GM12878 (cell line): ENCODE results near the gene NPLOC4. TPM values are rescaled to one million over a fixed set of nuclear protein-coding genes. Genes with fewer than 3 reads are reported as not detected.

Source experiments
- ATAC-seq: fragments of 200-7000 bp; cut with Tn5 transposase; 3 replicates; pipeline ENCODE4 v1.9.1; 2020; ENCODE audit warnings: mild to moderate bottlenecking, moderate library complexity
- BruUV-seq: library from RNA; stranded (reverse); fragments of 400-500 nt; replicated peaks from 2 replicates; lab custom pipeline; 2021; lab: Mats Ljungman, UMichigan
- CTCF ChIA-PET: fragments of 300-600 bp; sonication (Branson Sonifier 250); formaldehyde crosslinking; extraction: SDS; loops from one replicate; lab custom pipeline; 2021; ENCODE audit warnings: inconsistent platforms; lab: Yijun Ruan, JAX
- POLR2A ChIA-PET: fragments of 350-600 bp; formaldehyde crosslinking; extraction: SDS; loops from one replicate; lab custom pipeline; 2021; ENCODE audit warnings: inconsistent platforms; lab: Charles Lee
- RAD21 ChIA-PET: fragments of 300-600 bp; sonication (Branson Sonifier 250); formaldehyde crosslinking; loops from one replicate; lab custom pipeline; 2023; ENCODE audit warnings: antibody characterized with exemption; ENCODE audit not compliant: unreplicated experiment; lab: Charles Lee
- SMC1A ChIA-PET: fragments of 300-600 bp; sonication (Branson Sonifier 250); formaldehyde crosslinking; loops from one replicate; lab custom pipeline; 2023; ENCODE audit not compliant: unreplicated experiment, uncharacterized antibody; lab: Charles Lee
- DNase-seq: peaks from one replicate; pipeline ENCODE4 v3.0.0-alpha.2; 2011; ENCODE audit warnings: low read depth, low spot score
- FAIRE-seq: peaks from 3 replicates; lab custom pipeline; 2011; peaks lifted over from hg19 to GRCh38; lab: Jason Lieb, UNC
- H2AFZ ChIP-seq: 2 replicates; pipeline ENCODE4 v1.6.0; 2011; ENCODE audit warnings: low read depth, low read length, control low read depth; ENCODE audit not compliant: control insufficient read depth
- H3K27ac ChIP-seq: 2 replicates; pipeline ENCODE4 v1.5.1; 2011; ENCODE audit warnings: control low read depth; ENCODE audit not compliant: control insufficient read depth, insufficient read depth
- H3K27me3 ChIP-seq, 2 experiments: replicated peaks in 1 of 2; 2 replicates each; pipeline versions ENCODE4 v1.6.0 to v1.6.1; 2011; ENCODE audit warnings: low read length in 1 of 2; ENCODE audit not compliant: control insufficient read depth in 2 of 2, insufficient read depth in 2 of 2
- H3K36me3 ChIP-seq, 2 experiments: 2 replicates each; pipeline ENCODE4 v1.5.1; 2011; ENCODE audit warnings: low read length in 1 of 2; ENCODE audit not compliant: control insufficient read depth in 2 of 2, insufficient read depth in 2 of 2
- H3K4me1 ChIP-seq: 2 replicates; pipeline ENCODE4 v1.6.1; 2011; ENCODE audit warnings: mild to moderate bottlenecking, low read length, moderate library complexity, mixed read lengths; ENCODE audit not compliant: control insufficient read depth, insufficient read depth
- H3K4me2 ChIP-seq: 2 replicates; pipeline ENCODE4 v1.6.0; 2011; ENCODE audit warnings: control low read depth; ENCODE audit not compliant: control insufficient read depth, insufficient read depth
- H3K4me3 ChIP-seq: fragments of 200-600 bp; sonication (generic); 2 replicates; pipeline ENCODE4 v1.5.1; 2016
- H3K79me2 ChIP-seq: 2 replicates; pipeline ENCODE4 v1.6.0; 2011; ENCODE audit warnings: low read length; ENCODE audit not compliant: control insufficient read depth, insufficient read depth
- H3K9ac ChIP-seq: 2 replicates; pipeline ENCODE4 v1.8.0; 2011; ENCODE audit warnings: low read length, control low read depth, mixed read lengths; ENCODE audit not compliant: control insufficient read depth, insufficient read depth
- H3K9me3 ChIP-seq: replicated peaks from 3 replicates; pipeline ENCODE4 v1.5.1; 2011; ENCODE audit warnings: mild to moderate bottlenecking, low read length; ENCODE audit not compliant: control insufficient read depth, insufficient read depth
- H4K20me1 ChIP-seq: 2 replicates; pipeline ENCODE4 v1.6.0; 2011; ENCODE audit not compliant: control insufficient read depth, insufficient read depth
- BCL3 ChIP-seq: IDR thresholded peaks from 2 replicates; pipeline ENCODE4 v1.6.1; 2011; ENCODE audit warnings: borderline replicate concordance, low read depth, mild to moderate bottlenecking, moderate library complexity, low read length; ENCODE audit not compliant: insufficient read depth, poor library complexity, severe bottlenecking
- NFYA ChIP-seq: IDR thresholded peaks from 2 replicates; pipeline ENCODE4 v1.6.1; 2011; ENCODE audit warnings: low read depth, mild to moderate bottlenecking, low read length, improper control_type of control experiment, borderline replicate concordance
- TBL1XR1 ChIP-seq: IDR thresholded peaks from 2 replicates; pipeline ENCODE4 v1.6.1; 2012; ENCODE audit warnings: low read depth, low read length, improper control_type of control experiment
- WGBS: methylation state at CpG from one replicate; pipeline ENCODE4 v1.1.6; 2016; ENCODE audit warnings: low lambda C conversion rate; ENCODE audit not compliant: insufficient replicate concordance, insufficient coverage; ENCODE audit errors: missing lambda C conversion rate; 5-methylcytosine and 5-hydroxymethylcytosine counted together
- in situ Hi-C: fragments of 300-500 bp; cut with MboI; formaldehyde crosslinking; loops from 9 replicates; pipeline ENCODE4 v1.14.3; 2018; ENCODE audit warnings: mixed read lengths
- intact Hi-C: fragments of 100-400 bp; cut with micrococcal nuclease; formaldehyde crosslinking; loops from one replicate; pipeline ENCODE4 v1.14.2; 2022; ENCODE audit not compliant: unreplicated experiment
- polyA plus RNA-seq, 11 experiments: library from polyadenylated mRNA; depleted of rRNA in 4 of 11; unstranded in 6 of 11; stranded (reverse) in 5 of 11; fragments of >200 nt; fragmentation: Nextera tagmentation in 4 of 11; fragmentation: Illumina TruSeq in 1 of 11; extraction: Ambion mirVana in 4 of 11; extraction: Trizol in 1 of 11; gene quantifications; 1 replicate in 1 of 11; 2 replicates in 10 of 11; pipeline versions ENCODE4 v1.2.1 to v1.2.3, GENCODE V29; 2011 to 2016; ENCODE audit warnings: inconsistent platforms in 2 of 11, missing spikeins in 2 of 11, low read depth in 1 of 11
- total RNA-seq, 4 experiments: library from RNA; depleted of rRNA in 3 of 4; stranded (reverse); fragments of >200 nt in 3 of 4; fragmentation: Illumina TruSeq in 1 of 4; extraction: Trizol in 1 of 4; gene quantifications; 2 replicates each; pipeline versions ENCODE4 v1.2.1 to v1.2.3, GENCODE V29; 2013 to 2021

The NPLOC4 gene
- total and polyA plus RNA-seq, 10 of the 15 experiments (the other 5 are each of a cell fraction or from before 2014, with no cell fraction given), result 1.5 to 83.7 (median 45.8) TPM

- ChIA-PET CTCF (interaction anchor here (0.6 to 3.4 kb wide), 17 partner anchors 9 to 347 kb away, joined by 3 to 47 read pairs (median 7); partner anchors contain the start of genes FAAP100 and MRPL12), RAD21 (interaction anchor here (1.4 to 5.0 kb wide), 5 partner anchors 39 to 308 kb away, joined by 6 to 44 read pairs (median 10); partner anchors contain the start of gene FAAP100), SMC1A (interaction anchor here (0.6 to 2.8 kb wide), 11 partner anchors 14 to 115 kb away, joined by 3 to 21 read pairs (median 3); no protein-coding TSS in a partner anchor), POLR2A (interaction anchor here (0.7 to 1.8 kb wide), 4 partner anchors 9 to 81 kb away, joined by 3 to 7 read pairs (median 4); partner anchors contain the start of gene FAAP100)
- no peak overlapping the region for H3K27ac ChIP-seq
- 99% methylated on average over 10 of the region's 10 CpGs for WGBS
- no peak for FAIRE-seq
- peaks cover 13 to 36% of the 10 kb centered on the region in 2 experiments for H3K36me3 ChIP-seq
- no peak overlapping the region for H2AFZ ChIP-seq
- H3K9ac ChIP-seq, result no peak overlapping the region
- intact Hi-C loops (loop anchor here (5.0 kb wide), 2 partner anchors 83 to 348 kb away; no protein-coding TSS in a partner anchor), in situ Hi-C loops (no loop called here)
- ATAC-seq, result no peak
- H4K20me1 ChIP-seq, result no peaks in the 10 kb centered on the region
- no peaks in the 10 kb centered on the region for H3K9me3 ChIP-seq
- H3K79me2 ChIP-seq, result no peaks in the 10 kb centered on the region; the same call in 1 of the 2 replicates
- no peak for DNase-seq
- peaks cover 13% of the 10 kb centered on the region for H3K4me1 ChIP-seq
- no TSS peak for BruUV-seq
- TF ChIP-seq BCL3, result no peak
- TF ChIP-seq NFYA, result no peak
- no peak for TF ChIP-seq TBL1XR1
- no peak overlapping the region for H3K4me3 ChIP-seq
- H3K4me2 ChIP-seq, result no peak overlapping the region
- no peaks in the 10 kb centered on the region for H3K27me3 ChIP-seq
These were observed 37.0 kb downstream of the NPLOC4 start for GRCh38 chr17:81599719-81600486.
